ENCODE data around the gene PID1. TPM values are rescaled to one million over a fixed set of nuclear protein-coding genes. Genes with fewer than 3 reads are reported as not detected.

The PID1 gene
- total RNA-seq, 3 donors from 2014 or later: 0.10 to 0.19 TPM; not detected in 1

GRCh38 chr2:229159405-229159804, 111.7 kb downstream of the PID1 start:
- Mint-ChIP-seq H3K36me3 (ENCODE audit: insufficient read depth) (no peaks in the 10 kb centered on the region), H3K9me3 (no peaks in the 10 kb centered on the region), H3K4me1 (ENCODE audit: low read depth) (no peaks in the 10 kb centered on the region), H3K27me3 (ENCODE audit: low read depth) (no peaks in the 10 kb centered on the region), H3K4me3 (no peak overlapping the region)
- no peak for DNase-seq
- no peak for ATAC-seq

- ATAC-seq: no peak
- Mint-ChIP-seq H3K4me1 (ENCODE audit: low read depth) (no peaks in the 10 kb centered on the region), H3K36me3 (ENCODE audit: insufficient read depth) (no peaks in the 10 kb centered on the region), H3K27me3 (ENCODE audit: low read depth) (no peaks in the 10 kb centered on the region), H3K4me3 (no peak overlapping the region), H3K9me3 (no peaks in the 10 kb centered on the region)
- DNase-seq: no peak
These were observed 116.7 kb downstream of the PID1 start for GRCh38 chr2:229154381-229154780.

DNA sequence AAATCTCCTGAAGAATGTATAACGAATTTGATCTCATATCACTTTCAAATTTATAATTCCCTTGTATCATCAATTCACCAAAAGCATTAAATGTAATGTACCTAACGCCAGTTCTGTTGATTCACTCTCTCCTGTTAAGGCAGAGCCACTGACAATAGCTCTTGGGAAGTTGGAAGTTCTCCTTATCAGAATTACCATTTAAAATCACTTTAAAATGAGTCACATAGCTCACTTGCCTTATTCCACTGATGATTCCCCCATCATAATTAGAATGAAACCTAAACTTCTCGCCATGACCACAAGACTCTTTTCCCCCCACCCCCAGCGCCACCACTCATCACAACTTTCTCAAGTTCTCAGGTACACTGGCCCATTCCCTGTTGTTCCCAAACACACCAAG, 117.1 kb downstream of the PID1 start:
- Mint-ChIP-seq H3K4me1 (ENCODE audit: low read depth) (no peaks in the 10 kb centered on the region), H3K4me3 (no peak overlapping the region), H3K9me3 (no peaks in the 10 kb centered on the region), H3K27me3 (ENCODE audit: low read depth) (no peaks in the 10 kb centered on the region), H3K36me3 (ENCODE audit: insufficient read depth) (no peaks in the 10 kb centered on the region)
- DNase-seq (no peak), ATAC-seq (no peak)

GRCh38 chr2:229153267-229153666, 117.8 kb downstream of the PID1 start:
- DNase-seq: no peak
- no peak for ATAC-seq
- no peaks in the 10 kb centered on the region for H3K36me3 Mint-ChIP-seq (ENCODE audit: insufficient read depth)
- H3K4me1 Mint-ChIP-seq (ENCODE audit: low read depth): no peaks in the 10 kb centered on the region
- H3K9me3 Mint-ChIP-seq: peaks cover 2% of the 10 kb centered on the region
- H3K27me3 Mint-ChIP-seq (ENCODE audit: low read depth): no peaks in the 10 kb centered on the region
- no peak overlapping the region for H3K4me3 Mint-ChIP-seq

DNA sequence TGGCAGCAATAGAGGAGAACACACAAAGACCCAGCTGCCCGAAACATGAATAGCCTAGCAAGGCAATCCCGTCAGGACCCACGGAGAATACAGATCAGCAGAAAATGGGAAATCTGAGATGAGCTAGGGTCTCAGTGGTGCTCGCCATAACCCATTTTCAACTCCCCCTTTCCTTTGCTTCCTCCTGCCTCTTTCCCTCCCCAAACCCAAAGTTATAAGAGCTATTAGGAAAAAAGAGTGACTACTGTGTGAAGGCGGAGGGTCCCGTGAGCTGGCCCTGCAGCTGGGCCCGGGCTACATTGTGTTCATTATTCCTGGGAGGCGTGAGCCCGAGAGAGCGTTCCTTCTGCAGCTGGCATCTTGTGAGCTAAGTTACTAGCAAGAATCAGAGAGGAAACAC, 118.4 kb downstream of the PID1 start:
- no peak overlapping the region for H3K4me3 Mint-ChIP-seq
- peaks cover 8% of the 10 kb centered on the region for H3K9me3 Mint-ChIP-seq
- no peaks in the 10 kb centered on the region for H3K4me1 Mint-ChIP-seq (ENCODE audit: low read depth)
- H3K36me3 Mint-ChIP-seq (ENCODE audit: insufficient read depth): no peaks in the 10 kb centered on the region
- no peak for DNase-seq
- H3K27me3 Mint-ChIP-seq (ENCODE audit: low read depth): no peaks in the 10 kb centered on the region
- ATAC-seq: no peak

GRCh38 chr2:229150317-229150716, 120.8 kb downstream of the PID1 start:
- no peak for DNase-seq
- Mint-ChIP-seq H3K4me1 (ENCODE audit: low read depth) (no peaks in the 10 kb centered on the region), H3K9me3 (peaks cover 10% of the 10 kb centered on the region), H3K36me3 (ENCODE audit: insufficient read depth) (no peaks in the 10 kb centered on the region), H3K4me3 (no peak overlapping the region), H3K27me3 (ENCODE audit: low read depth) (no peaks in the 10 kb centered on the region)
- no peak for ATAC-seq

GRCh38 chr2:229141424-229142025, 129.6 kb downstream of the PID1 start:
- Mint-ChIP-seq H3K27me3 (ENCODE audit: low read depth) (no peaks in the 10 kb centered on the region), H3K4me1 (ENCODE audit: low read depth) (no peaks in the 10 kb centered on the region), H3K4me3 (no peak overlapping the region), H3K9me3 (no peaks in the 10 kb centered on the region), H3K36me3 (ENCODE audit: insufficient read depth) (no peaks in the 10 kb centered on the region)
- DNase-seq (no peak), ATAC-seq (no peak)

- no peak for ATAC-seq
- H3K9me3 Mint-ChIP-seq: peaks cover 7% of the 10 kb centered on the region
- H3K27me3 Mint-ChIP-seq (ENCODE audit: low read depth): no peaks in the 10 kb centered on the region
- no peak for DNase-seq
- H3K36me3 Mint-ChIP-seq (ENCODE audit: insufficient read depth): no peaks in the 10 kb centered on the region
- no peaks in the 10 kb centered on the region for H3K4me1 Mint-ChIP-seq (ENCODE audit: low read depth)
- H3K4me3 Mint-ChIP-seq: no peak overlapping the region
These were observed 133.4 kb downstream of the PID1 start for GRCh38 chr2:229137639-229138038.

GRCh38 chr2:229137066-229137465, 134.0 kb downstream of the PID1 start:
- ATAC-seq (no peak), DNase-seq (no peak)
- peaks cover 7% of the 10 kb centered on the region for H3K9me3 Mint-ChIP-seq
- H3K4me3 Mint-ChIP-seq: no peak overlapping the region
- no peaks in the 10 kb centered on the region for H3K27me3 Mint-ChIP-seq (ENCODE audit: low read depth)
- no peaks in the 10 kb centered on the region for H3K4me1 Mint-ChIP-seq (ENCODE audit: low read depth)
- H3K36me3 Mint-ChIP-seq (ENCODE audit: insufficient read depth): no peaks in the 10 kb centered on the region

DNA sequence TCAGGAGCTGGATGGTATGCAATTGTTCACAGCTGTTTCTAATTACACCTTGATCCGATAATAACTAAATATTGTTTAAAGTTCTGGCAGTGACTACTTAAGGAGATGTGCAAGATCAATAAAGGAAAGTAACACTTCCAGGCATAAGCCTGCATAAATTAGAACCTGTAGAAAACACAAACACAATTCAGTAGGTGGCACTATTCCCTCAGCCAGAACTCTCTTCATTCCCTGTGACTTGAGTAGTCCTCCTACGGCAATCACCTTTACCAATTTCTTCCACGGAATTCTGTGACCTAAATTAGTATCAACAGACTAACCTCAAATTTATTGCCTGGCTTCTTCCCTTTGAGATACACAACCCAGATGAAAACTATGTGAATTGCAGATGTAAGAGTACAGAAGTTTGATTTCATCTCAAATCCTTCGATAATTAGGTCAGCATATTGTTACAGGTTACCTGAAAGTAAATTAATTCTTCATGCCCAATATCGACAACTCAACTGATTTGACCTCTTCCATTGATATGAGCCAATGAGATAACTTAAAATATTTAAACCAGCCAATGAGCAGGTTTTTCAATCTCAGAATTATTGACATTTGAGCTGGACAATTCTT, 137.8 kb downstream of the PID1 start:
- H3K9me3 Mint-ChIP-seq: peaks cover 7% of the 10 kb centered on the region
- H3K4me3 Mint-ChIP-seq: no peak overlapping the region
- ATAC-seq: no peak

DNA sequence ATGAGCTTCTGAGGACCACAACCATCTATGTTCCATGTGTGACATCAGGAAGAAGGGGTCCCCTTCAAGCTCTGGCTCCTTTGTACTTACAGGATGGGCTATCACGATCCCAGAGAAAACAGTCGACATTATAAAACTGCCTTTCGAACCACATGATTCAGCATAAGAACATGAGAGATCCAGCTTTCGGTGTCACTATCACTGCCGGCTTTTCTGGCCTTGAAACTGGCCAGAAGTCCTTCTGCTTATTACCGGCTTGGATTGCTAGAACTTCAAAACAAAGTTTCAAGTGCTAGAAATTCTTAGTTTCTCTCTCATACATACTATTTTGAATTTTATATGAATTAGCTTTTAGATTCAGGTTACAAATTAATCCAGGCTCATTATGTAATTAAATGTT, 138.9 kb downstream of the PID1 start:
- Mint-ChIP-seq H3K4me1 (ENCODE audit: low read depth) (no peaks in the 10 kb centered on the region), H3K27me3 (ENCODE audit: low read depth) (no peaks in the 10 kb centered on the region), H3K4me3 (no peak overlapping the region), H3K36me3 (ENCODE audit: insufficient read depth) (no peaks in the 10 kb centered on the region), H3K9me3 (peaks cover 7% of the 10 kb centered on the region)
- ATAC-seq (no peak), DNase-seq (no peak)

More for the DNA sequence above, 137.8 kb downstream of the PID1 start:
- no peak for DNase-seq
- H3K36me3 Mint-ChIP-seq (ENCODE audit: insufficient read depth): no peaks in the 10 kb centered on the region
- H3K27me3 Mint-ChIP-seq (ENCODE audit: low read depth): no peaks in the 10 kb centered on the region
- H3K4me1 Mint-ChIP-seq (ENCODE audit: low read depth): no peaks in the 10 kb centered on the region

DNA sequence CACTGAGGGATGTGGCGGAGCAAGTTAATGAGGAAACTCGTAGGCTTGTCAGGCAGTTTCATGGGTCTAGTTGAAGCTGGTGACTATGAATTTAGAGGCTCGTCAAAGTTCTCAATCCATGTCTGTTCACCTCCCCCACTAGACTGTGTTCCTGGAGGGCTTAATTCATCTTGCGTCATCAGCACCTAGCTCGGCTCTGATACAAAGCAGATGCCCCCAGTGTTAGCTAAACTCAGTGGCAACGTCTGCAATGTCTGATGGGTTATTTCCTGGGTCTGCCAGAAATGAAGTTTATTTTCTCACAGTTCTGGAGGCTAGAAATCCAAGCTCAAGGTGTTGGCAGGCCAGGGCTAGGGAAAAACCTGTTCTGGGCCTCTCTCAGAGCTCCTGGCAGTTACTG, 140.6 kb downstream of the PID1 start:
- DNase-seq (no peak), ATAC-seq (no peak)
- H3K4me3 Mint-ChIP-seq: no peak overlapping the region
- no peaks in the 10 kb centered on the region for H3K36me3 Mint-ChIP-seq (ENCODE audit: insufficient read depth)
- H3K27me3 Mint-ChIP-seq (ENCODE audit: low read depth): no peaks in the 10 kb centered on the region
- peaks cover 8% of the 10 kb centered on the region for H3K9me3 Mint-ChIP-seq
- no peaks in the 10 kb centered on the region for H3K4me1 Mint-ChIP-seq (ENCODE audit: low read depth)

- Mint-ChIP-seq H3K36me3 (ENCODE audit: insufficient read depth) (no peaks in the 10 kb centered on the region), H3K27me3 (ENCODE audit: low read depth) (no peaks in the 10 kb centered on the region), H3K4me3 (no peak overlapping the region), H3K9me3 (peaks cover 9% of the 10 kb centered on the region), H3K4me1 (ENCODE audit: low read depth) (no peaks in the 10 kb centered on the region)
- ATAC-seq (no peak), DNase-seq (no peak)
These were observed 141.2 kb downstream of the PID1 start for GRCh38 chr2:229129738-229130371.

DNA sequence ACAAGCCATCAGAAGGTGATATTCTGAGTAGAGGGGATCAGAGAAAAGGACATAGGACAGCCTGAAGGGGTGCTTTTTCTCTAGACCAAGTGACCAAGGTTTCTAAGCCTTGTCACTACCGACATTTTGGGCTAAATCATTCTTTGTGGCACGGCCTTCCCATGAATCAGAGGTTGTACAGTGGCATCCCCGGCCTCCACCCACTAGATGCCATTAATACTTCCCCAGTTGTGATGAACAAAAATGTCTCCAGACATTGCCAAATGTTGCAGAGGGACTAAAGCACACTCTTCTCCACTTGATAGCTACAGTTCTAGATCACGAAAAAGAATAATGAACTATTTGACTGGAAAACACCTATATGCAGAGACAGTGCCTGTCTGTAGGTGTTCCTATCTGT, 143.6 kb downstream of the PID1 start:
- no peaks in the 10 kb centered on the region for H3K27me3 Mint-ChIP-seq (ENCODE audit: low read depth)
- ATAC-seq: no peak

DNA sequence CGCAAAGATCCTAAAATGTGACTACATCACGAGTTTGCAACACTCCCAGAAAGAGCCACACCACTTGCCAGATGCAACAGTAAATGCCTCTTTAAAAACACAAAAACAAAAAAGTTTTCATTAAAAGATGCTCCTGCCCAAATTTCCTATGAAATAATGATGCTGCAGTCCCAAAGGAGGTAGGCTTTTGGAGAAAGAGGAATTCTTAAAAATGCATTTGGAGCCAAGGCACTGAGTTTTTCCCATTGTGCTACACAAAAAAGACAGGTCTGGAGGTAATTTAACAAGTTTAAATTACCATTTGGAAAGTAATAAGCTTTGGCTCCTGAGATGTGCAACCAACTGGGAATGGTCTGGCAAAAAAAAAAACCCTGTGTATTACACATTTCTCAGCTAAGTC, 145.0 kb downstream of the PID1 start:
- H3K4me1 Mint-ChIP-seq (ENCODE audit: low read depth): no peaks in the 10 kb centered on the region
- ATAC-seq (no peak), DNase-seq (no peak)
- no peaks in the 10 kb centered on the region for H3K36me3 Mint-ChIP-seq (ENCODE audit: insufficient read depth)
- no peaks in the 10 kb centered on the region for H3K27me3 Mint-ChIP-seq (ENCODE audit: low read depth)
- H3K4me3 Mint-ChIP-seq: no peak overlapping the region
- H3K9me3 Mint-ChIP-seq: peaks cover 8% of the 10 kb centered on the region

More for the DNA sequence above, 143.6 kb downstream of the PID1 start:
- no peak for DNase-seq
- Mint-ChIP-seq H3K4me1 (ENCODE audit: low read depth) (no peaks in the 10 kb centered on the region), H3K36me3 (ENCODE audit: insufficient read depth) (no peaks in the 10 kb centered on the region), H3K4me3 (no peak overlapping the region), H3K9me3 (peaks cover 8% of the 10 kb centered on the region)
